K562 (cell line): Measurements from ENCODE around the gene PGK2. TPM values are rescaled to one million over a fixed set of nuclear protein-coding genes. Genes with fewer than 3 reads are reported as not detected.

ENCODE experiments used
- ATAC-seq: fragments of 200-7000 bp; cut with Tn5 transposase; 3 replicates; pipeline ENCODE4 v1.9.1; 2020; ENCODE audit warnings: moderate library complexity
- BruUV-seq: library from RNA; stranded (reverse); fragments of 400-500 nt; replicated peaks from 2 replicates; lab custom pipeline; 2021; lab: Mats Ljungman, UMichigan
- CTCF ChIA-PET: fragments of 300-600 bp; formaldehyde crosslinking; extraction: SDS; loops from one replicate; lab custom pipeline; 2021; ENCODE audit warnings: low intra/inter-chr PET ratio; lab: Yijun Ruan, JAX
- POLR2A ChIA-PET: fragments of 300-600, 350-650 bp; sonication (Branson Sonifier 250); formaldehyde crosslinking; extraction: SDS; loops from one replicate; lab custom pipeline; 2021; ENCODE audit warnings: antibody characterized with exemption, inconsistent platforms; lab: Yijun Ruan, JAX
- DNase-seq, 4 experiments: peaks; one replicate each; pipeline versions ENCODE4 v3.0.0 to v3.0.0-alpha.2; 2011 to 2018; ENCODE audit warnings: low spot score in 3 of 4, mixed read lengths in 3 of 4; ENCODE audit errors: extremely low read depth in 1 of 4
- FAIRE-seq: peaks from 2 replicates; lab custom pipeline; 2011; peaks lifted over from hg19 to GRCh38; lab: Jason Lieb, UNC
- H2AFZ ChIP-seq: 2 replicates; pipeline ENCODE4 v1.6.0; 2011; ENCODE audit warnings: low read depth, low read length, control low read depth, inconsistent platforms
- H3K27ac ChIP-seq: fragments of 200-600 bp; 3 replicates; pipeline ENCODE4 v1.8.0; 2011; ENCODE audit warnings: low read depth, mild to moderate bottlenecking, control low read depth, inconsistent platforms, low read length, moderate library complexity, mixed read lengths; ENCODE audit errors: extremely low read depth
- H3K27me3 ChIP-seq, 2 experiments: fragments of 300-600 bp in 1 of 2; 2 replicates in 1 of 2; 3 replicates in 1 of 2; pipeline versions ENCODE4 v1.6.0 to v1.8.0; 2011; ENCODE audit warnings: inconsistent platforms in 2 of 2, low read length in 2 of 2, mild to moderate bottlenecking in 1 of 2, mixed read lengths in 1 of 2, moderate library complexity in 1 of 2; ENCODE audit not compliant: control insufficient read depth in 2 of 2, insufficient read depth in 2 of 2
- H3K36me3 ChIP-seq: fragments of 300-600 bp; 3 replicates; pipeline ENCODE4 v1.8.0; 2011; ENCODE audit warnings: mild to moderate bottlenecking, low read length, inconsistent platforms; ENCODE audit not compliant: control insufficient read depth, insufficient read depth
- H3K4me1 ChIP-seq, 2 experiments: fragments of 200-600 bp in 1 of 2; replicated peaks in 1 of 2; 2 replicates in 1 of 2; 3 replicates in 1 of 2; pipeline versions ENCODE4 v1.5.1 to v1.8.0; 2011; ENCODE audit warnings: inconsistent platforms in 2 of 2, low read length in 2 of 2, mild to moderate bottlenecking in 1 of 2, mixed read lengths in 1 of 2, moderate library complexity in 1 of 2; ENCODE audit not compliant: control insufficient read depth in 2 of 2, insufficient read depth in 2 of 2
- H3K4me2 ChIP-seq: 2 replicates; pipeline ENCODE4 v1.6.1; 2011; ENCODE audit warnings: low read length, control low read depth, inconsistent platforms, mixed read lengths; ENCODE audit not compliant: insufficient read depth
- H3K4me3 ChIP-seq: fragments of 200-600 bp; sonication (generic), shearing (Covaris generic); 2 replicates; pipeline ENCODE4 v1.5.1; 2016; ENCODE audit warnings: control low read depth, inconsistent platforms
- H3K79me2 ChIP-seq: fragments of 200-600 bp; 3 replicates; pipeline ENCODE4 v1.8.0; 2011; ENCODE audit warnings: low read length, inconsistent platforms; ENCODE audit not compliant: control insufficient read depth, insufficient read depth
- H3K9ac ChIP-seq, 2 experiments: 2 replicates each; pipeline versions ENCODE4 v1.6.0 to v1.6.1; 2011; ENCODE audit warnings: low read depth in 2 of 2, low read length in 2 of 2, control low read depth in 1 of 2, inconsistent platforms in 1 of 2, mild to moderate bottlenecking in 1 of 2, mixed read lengths in 1 of 2; ENCODE audit not compliant: insufficient read depth in 1 of 2
- H3K9me1 ChIP-seq: one replicate; pipeline ENCODE4 v1.6.0; 2011; ENCODE audit warnings: inconsistent platforms, mild to moderate bottlenecking, low read length, moderate library complexity; ENCODE audit not compliant: control insufficient read depth, insufficient read depth
- H3K9me3 ChIP-seq: replicated peaks from 2 replicates; pipeline ENCODE4 v1.5.1; 2011; ENCODE audit warnings: low read depth, low read length, inconsistent platforms; ENCODE audit not compliant: control insufficient read depth, insufficient read depth
- H4K20me1 ChIP-seq: replicated peaks from 2 replicates; pipeline ENCODE4 v1.6.1; 2011; ENCODE audit warnings: low read length, inconsistent platforms, mixed read lengths; ENCODE audit not compliant: control insufficient read depth, insufficient read depth
- BACH1 ChIP-seq: fragments of 200-800 bp; sonication (Bioruptor generic); IDR thresholded peaks from 2 replicates; pipeline ENCODE4 v1.6.1; 2016; ENCODE audit warnings: missing genetic modification characterization, missing compliant biosample characterization
- EP300 ChIP-seq: IDR thresholded peaks from 2 replicates; pipeline ENCODE4 v1.6.1; 2012; ENCODE audit warnings: low read length, improper control_type of control experiment
- FOXM1 ChIP-seq, 2 experiments: fragments of 450-650 bp in 1 of 2; sonication (generic) in 1 of 2; formaldehyde crosslinking in 1 of 2; IDR thresholded peaks; 2 replicates each; pipeline versions ENCODE4 v1.6.1 to v1.9.0; 2017 to 2022; ENCODE audit warnings: low read depth in 2 of 2, mild to moderate bottlenecking in 2 of 2, missing genetic modification reagents in 1 of 2, moderate library complexity in 1 of 2
- MTA2 ChIP-seq: fragments of 450-650 bp; IDR thresholded peaks from 2 replicates; pipeline ENCODE4 v1.6.1; 2016; ENCODE audit warnings: low read depth
- NFIC ChIP-seq: fragments of 450-650 bp; IDR thresholded peaks from 2 replicates; pipeline ENCODE4 v1.6.1; 2017; ENCODE audit warnings: mild to moderate bottlenecking, inconsistent platforms
- NR4A1 ChIP-seq, 2 experiments: fragments of 250-450 bp in 1 of 2; fragments of 450-650 bp in 1 of 2; sonication (Bioruptor Pico) in 1 of 2; IDR thresholded peaks; 2 replicates each; pipeline versions ENCODE4 v1.4.0 to v1.6.1; 2016 to 2020; ENCODE audit warnings: mild to moderate bottlenecking in 2 of 2, missing compliant biosample characterization in 1 of 2, missing genetic modification characterization in 1 of 2, moderate library complexity in 1 of 2
- REST ChIP-seq, 2 experiments: fragments of 450-650 bp; formaldehyde crosslinking in 1 of 2; IDR thresholded peaks; 2 replicates each; pipeline versions ENCODE4 v1.4.0 to v1.6.1; 2014 to 2020; ENCODE audit warnings: mild to moderate bottlenecking in 2 of 2, borderline replicate concordance in 1 of 2, low read depth in 1 of 2
- SUPT5H ChIP-seq: fragments of 450-650 bp; IDR thresholded peaks from 2 replicates; pipeline ENCODE4 v1.6.1; 2016
- TAF7 ChIP-seq: fragments of 450-650 bp; IDR thresholded peaks from 2 replicates; pipeline ENCODE4 v1.6.1; 2016; ENCODE audit warnings: missing genetic modification characterization, missing compliant biosample characterization
- TRIM24 ChIP-seq, 2 experiments: fragments of 450-650 bp; IDR thresholded peaks; 2 replicates each; pipeline ENCODE4 v1.6.1; 2016
- VEZF1 ChIP-seq: fragments of 200-800 bp; sonication (Bioruptor generic); IDR thresholded peaks from 2 replicates; pipeline ENCODE4 v1.6.1; 2017; ENCODE audit warnings: missing genetic modification characterization, missing compliant biosample characterization
- WGBS: fragments of 100-300 bp; shearing (Covaris generic); methylation state at CpG from one replicate; pipeline ENCODE4 v1.1.6; 2016; ENCODE audit warnings: low coverage, mixed read lengths; ENCODE audit not compliant: insufficient coverage; ENCODE audit errors: missing lambda C conversion rate; 5-methylcytosine and 5-hydroxymethylcytosine counted together
- in situ Hi-C: fragments of 300-500 bp; cut with MboI; formaldehyde crosslinking; loops from 4 replicates; pipeline ENCODE4 v1.15.0; 2018; ENCODE audit warnings: inconsistent platforms, mixed read lengths
- intact Hi-C: fragments of 100-400 bp; cut with micrococcal nuclease; formaldehyde crosslinking; loops from 2 replicates; pipeline ENCODE4 v1.14.2; 2022
- polyA plus RNA-seq, 8 experiments: library from polyadenylated mRNA; depleted of rRNA in 4 of 8; stranded (reverse) in 5 of 8; unstranded in 3 of 8; fragments of >200 nt; fragmentation: Nextera tagmentation in 2 of 8; fragmentation: Illumina TruSeq in 1 of 8; extraction: Ambion mirVana in 2 of 8; extraction: Trizol in 1 of 8; gene quantifications; 2 replicates each; pipeline versions ENCODE4 v1.2.1 to v1.2.3, GENCODE V29; 2011 to 2014; ENCODE audit warnings: inconsistent platforms in 1 of 8, missing spikeins in 1 of 8
- total RNA-seq, 7 experiments: library from RNA; depleted of rRNA in 6 of 7; stranded (reverse); fragments of >200 nt in 6 of 7; fragmentation: Illumina TruSeq in 2 of 7; extraction: Trizol in 2 of 7; gene quantifications; 2 replicates each; pipeline versions ENCODE4 v1.2.1 to v1.2.3, GENCODE V29; 2011 to 2021; ENCODE audit warnings: low replicate concordance in 1 of 7
- TF ChIP-seq, protein P1 (sequence below): sonication (generic); formaldehyde crosslinking; IDR thresholded peaks from 2 replicates; pipeline ENCODE4 v1.5.0; 2020; ENCODE audit warnings: missing genetic modification reagents

PGK2 gene
- total and polyA plus RNA-seq, 9 of the 15 experiments (the other 6 are each of a cell fraction or from before 2014, with no cell fraction given) = not detected

DNA sequence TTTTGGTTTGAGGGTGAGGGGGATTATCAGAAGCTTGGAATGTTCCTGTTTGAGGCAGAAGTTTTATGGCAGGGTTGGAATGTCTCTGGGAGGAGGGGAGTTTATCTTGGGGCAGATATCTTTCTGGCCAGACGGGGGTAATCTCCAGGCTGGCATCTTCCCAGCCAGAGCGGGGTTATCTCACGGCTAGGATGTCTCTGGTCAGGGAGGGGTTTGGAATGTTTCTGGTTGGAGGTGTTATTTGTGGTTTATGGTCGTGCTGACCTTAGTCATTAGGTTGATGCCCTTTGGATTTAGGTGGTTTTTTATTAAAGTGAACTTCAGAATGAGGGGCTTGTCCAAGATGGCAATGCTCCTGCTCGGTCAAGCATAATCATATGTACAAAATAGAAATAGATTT, 14.8 kb downstream of the PGK2 start:
- Histone ChIP-seq H3K9me1 (no peaks in the 10 kb centered on the region), H3K9me3 (no peaks in the 10 kb centered on the region; the same call in 1 of the 2 replicates), H3K4me3 (no peak overlapping the region), H2AFZ (0 out of 2 replicates have a peak overlapping the region, but pooled peaks have one; percentile 21), H3K9ac (no peak overlapping the region), H3K27me3 (no peaks in the 10 kb centered on the region), H4K20me1 (no peaks in the 10 kb centered on the region), H3K27ac (no peak overlapping the region; the same call in 2 of the 3 replicates), H3K4me2 (no peak overlapping the region; the same call in 1 of the 2 replicates), H3K79me2 (no peaks in the 10 kb centered on the region), H3K36me3 (no peaks in the 10 kb centered on the region; the same call in 2 of the 3 replicates), H3K4me1 (peaks cover 8 to 18% of the 10 kb centered on the region in 2 experiments)
- ChIA-PET CTCF (no interaction called here), POLR2A (no interaction called here)
- DNase-seq (peak in 2 of 4 experiments; percentile 42 to 78), FAIRE-seq (peak; percentile 87), ATAC-seq (peak; percentile 58)
- BruUV-seq = no TSS peak
- intact Hi-C loops (no loop called here), in situ Hi-C loops (no loop called here)
- WGBS = 9% methylated on average over 5 of the region's 5 CpGs
- TF ChIP-seq FOXM1 (IDR thresholded peaks at IDR 0.05; ENCODE audit: low read depth) (peak; percentile 49), FOXM1 (CRISPR knock-in tag; IDR thresholded peaks at IDR 0.05; ENCODE audit: low read depth) (no peak), VEZF1 (CRISPR knock-in tag) (peak; percentile 24; the same call in 1 of the 2 replicates), SUPT5H (no peak), BACH1 (tag) (no peak), TRIM24 (IDR thresholded peaks at IDR 0.05) (peak; percentile 82 to 92), REST (IDR thresholded peaks at IDR 0.05; ENCODE audit: borderline replicate concordance) (peak; percentile 8; the same call in 1 of the 2 replicates), REST (CRISPR knock-in tag; IDR thresholded peaks at IDR 0.05; ENCODE audit: low read depth) (no peak), NFIC (peak; percentile 85), TAF7 (tag) (no peak), EP300 (peak; percentile 61; the same call in 1 of the 2 replicates), MTA2 (peak; percentile 47; the same call in 1 of the 2 replicates), NR4A1 (CRISPR knock-in tag; IDR thresholded peaks at IDR 0.05) (no peak), NR4A1 (tag; IDR thresholded peaks at IDR 0.05) (no peak)
- TF ChIP-seq, protein P1, sequence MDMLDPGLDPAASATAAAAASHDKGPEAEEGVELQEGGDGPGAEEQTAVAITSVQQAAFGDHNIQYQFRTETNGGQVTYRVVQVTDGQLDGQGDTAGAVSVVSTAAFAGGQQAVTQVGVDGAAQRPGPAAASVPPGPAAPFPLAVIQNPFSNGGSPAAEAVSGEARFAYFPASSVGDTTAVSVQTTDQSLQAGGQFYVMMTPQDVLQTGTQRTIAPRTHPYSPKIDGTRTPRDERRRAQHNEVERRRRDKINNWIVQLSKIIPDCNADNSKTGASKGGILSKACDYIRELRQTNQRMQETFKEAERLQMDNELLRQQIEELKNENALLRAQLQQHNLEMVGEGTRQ (CRISPR knock-in tag) = no peak
